GM19372 (cell line): ENCODE data around the gene CEP164.

Source experiments
- ATAC-seq: cut with Tn5 transposase; IDR thresholded peaks from one replicate; pipeline ENCODE4 v1.9.1; 2021; ENCODE audit warnings: mild to moderate bottlenecking, low read depth, moderate library complexity; ENCODE audit not compliant: unreplicated experiment

The CEP164 gene

GRCh38 chr11:117417856-117418255 lies 90.2 kb downstream of the CEP164 start:
- ATAC-seq = no peak

GRCh38 chr11:117418737-117419481 lies 91.3 kb downstream of the CEP164 start:
- no peak for ATAC-seq

GRCh38 chr11:117419482-117420142 lies 92.0 kb downstream of the CEP164 start:
- no peak for ATAC-seq

GRCh38 chr11:117420143-117420485 lies 92.5 kb downstream of the CEP164 start:
- no peak for ATAC-seq

- ATAC-seq = no peak
Measured at GRCh38 chr11:117420598-117420997, 92.9 kb downstream of the CEP164 start.

- no peak for ATAC-seq
Measured at GRCh38 chr11:117421041-117421440, 93.4 kb downstream of the CEP164 start.

- no peak for ATAC-seq
Measured at GRCh38 chr11:117421476-117421875, 93.8 kb downstream of the CEP164 start.

GRCh38 chr11:117423046-117423575 lies 95.5 kb downstream of the CEP164 start:
- ATAC-seq = no peak

- ATAC-seq = no peak
Measured at GRCh38 chr11:117424781-117425180, 97.1 kb downstream of the CEP164 start.

- no peak for ATAC-seq
Measured at GRCh38 chr11:117425679-117426296, 98.1 kb downstream of the CEP164 start.

- ATAC-seq = no peak
Measured at GRCh38 chr11:117426297-117426685, 98.6 kb downstream of the CEP164 start.

- ATAC-seq = no peak
Measured at GRCh38 chr11:117426941-117427340, 99.3 kb downstream of the CEP164 start.

GRCh38 chr11:117427356-117427874 lies 99.8 kb downstream of the CEP164 start:
- no peak for ATAC-seq

GRCh38 chr11:117428186-117428855 lies 100.7 kb downstream of the CEP164 start:
- no peak for ATAC-seq

GRCh38 chr11:117428856-117429229 lies 101.2 kb downstream of the CEP164 start:
- no peak for ATAC-seq

- no peak for ATAC-seq
Measured at GRCh38 chr11:117430293-117430955, 102.8 kb downstream of the CEP164 start.

- no peak for ATAC-seq
Measured at GRCh38 chr11:117431436-117431835, 103.8 kb downstream of the CEP164 start.

- no peak for ATAC-seq
Measured at GRCh38 chr11:117433717-117434116, 106.1 kb downstream of the CEP164 start.

GRCh38 chr11:117434481-117434880 lies 106.8 kb downstream of the CEP164 start:
- ATAC-seq = no peak

- no peak for ATAC-seq
Measured at GRCh38 chr11:117435326-117435725, 107.7 kb downstream of the CEP164 start.
